ENCODE results near the gene MGAT4A.

MGAT4A gene

GRCh38 chr2:98731041-98731893, at the start of gene MGAT4A:
MGAT4A (minus strand) TSS chr2:98731132; CDS start chr2:98726332, 4,800 bp downstream.
- no peak for DNase-seq

GRCh38 chr2:98778741-98779483, 48.0 kb upstream of the MGAT4A start:
- DNase-seq: no peak

GRCh38 chr2:98778151-98778550, 47.2 kb upstream of the MGAT4A start:
- no peak for DNase-seq

- no peak for DNase-seq
Observed at GRCh38 chr2:98777710-98778109, 46.8 kb upstream of the MGAT4A start.

GRCh38 chr2:98777076-98777475, 46.1 kb upstream of the MGAT4A start:
- no peak for DNase-seq

- no peak for DNase-seq
Observed at GRCh38 chr2:98776136-98776535, 45.2 kb upstream of the MGAT4A start.

- no peak for DNase-seq
Observed at GRCh38 chr2:98775146-98775986, 44.4 kb upstream of the MGAT4A start.

GRCh38 chr2:98773907-98774306, 43.0 kb upstream of the MGAT4A start:
- DNase-seq: no peak

- no peak for DNase-seq
Observed at GRCh38 chr2:98773169-98773568, 42.2 kb upstream of the MGAT4A start.

GRCh38 chr2:98772536-98772935, 41.6 kb upstream of the MGAT4A start:
- no peak for DNase-seq

GRCh38 chr2:98771721-98772524, 41.0 kb upstream of the MGAT4A start:
- DNase-seq: peak; percentile 71

GRCh38 chr2:98771264-98771663, 40.3 kb upstream of the MGAT4A start:
- no peak for DNase-seq

GRCh38 chr2:98769784-98770183, 38.9 kb upstream of the MGAT4A start:
- DNase-seq: no peak

GRCh38 chr2:98769114-98769476, 38.2 kb upstream of the MGAT4A start:
- DNase-seq: no peak

GRCh38 chr2:98768384-98769113, 37.6 kb upstream of the MGAT4A start:
- DNase-seq: no peak

- peak; percentile 90 for DNase-seq
Observed at GRCh38 chr2:98764499-98764898, 33.6 kb upstream of the MGAT4A start.

- no peak for DNase-seq
Observed at GRCh38 chr2:98763209-98763951, 32.4 kb upstream of the MGAT4A start.

- no peak for DNase-seq
Observed at GRCh38 chr2:98761909-98762308, 31.0 kb upstream of the MGAT4A start.

- DNase-seq: no peak
Observed at GRCh38 chr2:98761267-98761781, 30.4 kb upstream of the MGAT4A start.

- DNase-seq: peak; percentile 96
Observed at GRCh38 chr2:98759827-98760625, 29.1 kb upstream of the MGAT4A start.
